KOPT-K1 (cell line): ENCODE measurements around the gene LSM10.

Source experiments
- H3K27ac ChIP-seq: fragments of 200-600 bp; sonication (generic); 2 replicates; pipeline ENCODE4 v1.5.1; 2016; ENCODE audit warnings: antibody characterized with exemption, mild to moderate bottlenecking, low read depth, low read length; ENCODE audit not compliant: poor library complexity, severe bottlenecking
- H3K36me3 ChIP-seq: fragments of 200-600 bp; sonication (generic); 2 replicates; pipeline ENCODE4 v1.5.1; 2017; ENCODE audit warnings: antibody characterized with exemption, mild to moderate bottlenecking, low read length, moderate library complexity; ENCODE audit not compliant: insufficient read depth
- H3K9me3 ChIP-seq: fragments of 200-600 bp; sonication (generic); 2 replicates; pipeline ENCODE4 v1.5.1; 2017; ENCODE audit warnings: antibody characterized with exemption, low read length, mild to moderate bottlenecking; ENCODE audit not compliant: insufficient read depth, poor library complexity, severe bottlenecking

Gene LSM10

GRCh38 chr1:36381405-36381804, 16.3 kb downstream of the LSM10 start:
- peaks cover 9% of the 10 kb centered on the region; the same call in 1 of the 2 replicates for H3K36me3 ChIP-seq
- H3K27ac ChIP-seq: no peak overlapping the region

GRCh38 chr1:36380782-36381181, 16.9 kb downstream of the LSM10 start:
- H3K27ac ChIP-seq: no peak overlapping the region
- H3K9me3 ChIP-seq: no peaks in the 10 kb centered on the region
- H3K36me3 ChIP-seq: peaks cover 9% of the 10 kb centered on the region; the same call in 1 of the 2 replicates

More at GRCh38 chr1:36381405-36381804, 16.3 kb downstream of the LSM10 start:
- no peaks in the 10 kb centered on the region for H3K9me3 ChIP-seq

- Histone ChIP-seq H3K27ac (no peak overlapping the region), H3K36me3 (peaks cover 9% of the 10 kb centered on the region; the same call in 1 of the 2 replicates), H3K9me3 (no peaks in the 10 kb centered on the region)
Observed at GRCh38 chr1:36380143-36380619, 17.5 kb downstream of the LSM10 start.

- no peaks in the 10 kb centered on the region for H3K9me3 ChIP-seq
- peaks cover 10% of the 10 kb centered on the region for H3K36me3 ChIP-seq
- H3K27ac ChIP-seq: peak overlapping the region; percentile 43
Observed at GRCh38 chr1:36377791-36378492, 19.8 kb downstream of the LSM10 start.

GRCh38 chr1:36372617-36373016, 25.1 kb downstream of the LSM10 start:
- H3K36me3 ChIP-seq: peaks cover 4% of the 10 kb centered on the region; the same call in 1 of the 2 replicates
- H3K9me3 ChIP-seq: no peaks in the 10 kb centered on the region
- H3K27ac ChIP-seq: no peak overlapping the region

- H3K9me3 ChIP-seq: no peaks in the 10 kb centered on the region
- H3K27ac ChIP-seq: peak overlapping the region; percentile 1
- H3K36me3 ChIP-seq: peaks cover 4% of the 10 kb centered on the region; the same call in 1 of the 2 replicates
Observed at GRCh38 chr1:36369061-36369861, 28.4 kb downstream of the LSM10 start.

GRCh38 chr1:36367798-36368197, 29.9 kb downstream of the LSM10 start:
- H3K36me3 ChIP-seq: peaks cover 5% of the 10 kb centered on the region; the same call in 1 of the 2 replicates
- H3K27ac ChIP-seq: no peak overlapping the region
- no peaks in the 10 kb centered on the region for H3K9me3 ChIP-seq

GRCh38 chr1:36367066-36367465, 30.6 kb downstream of the LSM10 start:
- no peaks in the 10 kb centered on the region for H3K9me3 ChIP-seq
- H3K36me3 ChIP-seq: peaks cover 10% of the 10 kb centered on the region; the same call in 1 of the 2 replicates
- no peak overlapping the region for H3K27ac ChIP-seq

GRCh38 chr1:36366091-36366661, 31.5 kb downstream of the LSM10 start:
- Histone ChIP-seq H3K9me3 (no peaks in the 10 kb centered on the region), H3K36me3 (peaks cover 11% of the 10 kb centered on the region; the same call in 1 of the 2 replicates), H3K27ac (peak overlapping the region; percentile 32)

- no peaks in the 10 kb centered on the region for H3K9me3 ChIP-seq
- no peak overlapping the region for H3K27ac ChIP-seq
- H3K36me3 ChIP-seq: peaks cover 11% of the 10 kb centered on the region; the same call in 1 of the 2 replicates
Observed at GRCh38 chr1:36365381-36365780, 32.3 kb downstream of the LSM10 start.

GRCh38 chr1:36359911-36360550, 37.7 kb downstream of the LSM10 start:
- Histone ChIP-seq H3K36me3 (peaks cover 41% of the 10 kb centered on the region), H3K9me3 (no peaks in the 10 kb centered on the region), H3K27ac (no peak overlapping the region)

GRCh38 chr1:36359383-36359782, 38.3 kb downstream of the LSM10 start:
- Histone ChIP-seq H3K36me3 (peaks cover 47% of the 10 kb centered on the region), H3K27ac (no peak overlapping the region)

GRCh38 chr1:36358514-36359084, 39.1 kb downstream of the LSM10 start:
- no peak overlapping the region for H3K27ac ChIP-seq
- peaks cover 55% of the 10 kb centered on the region for H3K36me3 ChIP-seq
- no peaks in the 10 kb centered on the region for H3K9me3 ChIP-seq

More at GRCh38 chr1:36359383-36359782, 38.3 kb downstream of the LSM10 start:
- H3K9me3 ChIP-seq: no peaks in the 10 kb centered on the region

GRCh38 chr1:36355811-36356210, 41.9 kb downstream of the LSM10 start:
- H3K36me3 ChIP-seq: peaks cover 51% of the 10 kb centered on the region
- no peaks in the 10 kb centered on the region for H3K9me3 ChIP-seq
- H3K27ac ChIP-seq: no peak overlapping the region
